GM12872 (cell line): ENCODE results near the gene TEX13D.

Source experiments
- CTCF ChIP-seq: IDR thresholded peaks from 3 replicates; pipeline ENCODE4 v1.5.1; 2011; ENCODE audit warnings: low read depth, mild to moderate bottlenecking, low read length, moderate library complexity; ENCODE audit not compliant: insufficient read depth

The TEX13D gene

GRCh38 chrX:124344246-124344645, 11.8 kb downstream of the TEX13D start:
- no peak for TF ChIP-seq CTCF

GRCh38 chrX:124346117-124346876, 13.8 kb downstream of the TEX13D start, which contains the start of gene SH2D1A:
TSS of gene SH2D1A (plus strand) at chrX:124346563. CDS start at chrX:124346643, 80 bp downstream.
- no peak for TF ChIP-seq CTCF

- no peak for TF ChIP-seq CTCF
Measured at GRCh38 chrX:124346877-124347241, 14.4 kb downstream of the TEX13D start.

GRCh38 chrX:124347242-124347641, 14.8 kb downstream of the TEX13D start:
- no peak for TF ChIP-seq CTCF

GRCh38 chrX:124348182-124348581, 15.7 kb downstream of the TEX13D start:
- no peak for TF ChIP-seq CTCF

- TF ChIP-seq CTCF = no peak
Measured at GRCh38 chrX:124348885-124349453, 16.5 kb downstream of the TEX13D start.

- no peak for TF ChIP-seq CTCF
Measured at GRCh38 chrX:124354648-124355047, 22.2 kb downstream of the TEX13D start.
